ENCODE results near the gene PDPK1. TPM values are rescaled to one million over a fixed set of nuclear protein-coding genes. Genes with fewer than 3 reads are reported as not detected.
"Not testable (repeated sequence)": the region's sequence is repeated elsewhere in the genome, so short reads cannot be mapped to it uniquely, and the experiment has no call there.

PDPK1 gene
- total and polyA plus RNA-seq, 2 donors (not counting 1 experiment from before 2014, with no cell fraction given): 25.9 to 30.7 TPM

- not testable (repeated sequence) for H3K4me1 ChIP-seq (ENCODE audit: control insufficient read depth, extremely low read depth, insufficient read depth, low read length); H3K9ac ChIP-seq (ENCODE audit: insufficient read depth, low read length); DNase-seq (ENCODE audit: low read depth in 2 of 2); H3K27ac ChIP-seq (ENCODE audit: insufficient read depth, low read length); H2AFZ ChIP-seq (ENCODE audit: low read length); H3K9me3 ChIP-seq (ENCODE audit: control insufficient read depth, insufficient read depth, low read depth, low read length); H3K79me2 ChIP-seq (ENCODE audit: control insufficient read depth, insufficient read depth, low read length); H3K4me3 ChIP-seq (replicated peaks in 1 of 4; ENCODE audit: control extremely low read depth in 1 of 4, insufficient read depth in 1 of 4, low read depth in 3 of 4, low read length in 4 of 4); H4K20me1 ChIP-seq (ENCODE audit: control insufficient read depth, extremely low read depth, insufficient read depth, low read length); H3K4me2 ChIP-seq (ENCODE audit: extremely low read depth, insufficient read depth, low read length); H3K27me3 ChIP-seq (ENCODE audit: control insufficient read depth, insufficient read depth, low read length)
- H3K36me3 ChIP-seq (ENCODE audit: control insufficient read depth, insufficient read depth, low read length): peaks cover 16% of the 10 kb centered on the region
Measured at GRCh38 chr16:2601301-2602025, 63.6 kb downstream of the PDPK1 start.

- H4K20me1 ChIP-seq (ENCODE audit: control insufficient read depth, extremely low read depth, insufficient read depth, low read length); H3K4me2 ChIP-seq (ENCODE audit: extremely low read depth, insufficient read depth, low read length); H3K27ac ChIP-seq (ENCODE audit: insufficient read depth, low read length); H3K79me2 ChIP-seq (ENCODE audit: control insufficient read depth, insufficient read depth, low read length); H3K9me3 ChIP-seq (ENCODE audit: control insufficient read depth, insufficient read depth, low read depth, low read length); H3K4me1 ChIP-seq (ENCODE audit: control insufficient read depth, extremely low read depth, insufficient read depth, low read length); DNase-seq (ENCODE audit: low read depth in 2 of 2); H3K27me3 ChIP-seq (ENCODE audit: control insufficient read depth, insufficient read depth, low read length); H3K9ac ChIP-seq (ENCODE audit: insufficient read depth, low read length); H3K4me3 ChIP-seq (replicated peaks in 1 of 4; ENCODE audit: control extremely low read depth in 1 of 4, insufficient read depth in 1 of 4, low read depth in 3 of 4, low read length in 4 of 4); H2AFZ ChIP-seq (ENCODE audit: low read length): not testable (repeated sequence)
- H3K36me3 ChIP-seq (ENCODE audit: control insufficient read depth, insufficient read depth, low read length): peaks cover 13% of the 10 kb centered on the region
Measured at GRCh38 chr16:2602175-2602574, 64.4 kb downstream of the PDPK1 start.

DNA sequence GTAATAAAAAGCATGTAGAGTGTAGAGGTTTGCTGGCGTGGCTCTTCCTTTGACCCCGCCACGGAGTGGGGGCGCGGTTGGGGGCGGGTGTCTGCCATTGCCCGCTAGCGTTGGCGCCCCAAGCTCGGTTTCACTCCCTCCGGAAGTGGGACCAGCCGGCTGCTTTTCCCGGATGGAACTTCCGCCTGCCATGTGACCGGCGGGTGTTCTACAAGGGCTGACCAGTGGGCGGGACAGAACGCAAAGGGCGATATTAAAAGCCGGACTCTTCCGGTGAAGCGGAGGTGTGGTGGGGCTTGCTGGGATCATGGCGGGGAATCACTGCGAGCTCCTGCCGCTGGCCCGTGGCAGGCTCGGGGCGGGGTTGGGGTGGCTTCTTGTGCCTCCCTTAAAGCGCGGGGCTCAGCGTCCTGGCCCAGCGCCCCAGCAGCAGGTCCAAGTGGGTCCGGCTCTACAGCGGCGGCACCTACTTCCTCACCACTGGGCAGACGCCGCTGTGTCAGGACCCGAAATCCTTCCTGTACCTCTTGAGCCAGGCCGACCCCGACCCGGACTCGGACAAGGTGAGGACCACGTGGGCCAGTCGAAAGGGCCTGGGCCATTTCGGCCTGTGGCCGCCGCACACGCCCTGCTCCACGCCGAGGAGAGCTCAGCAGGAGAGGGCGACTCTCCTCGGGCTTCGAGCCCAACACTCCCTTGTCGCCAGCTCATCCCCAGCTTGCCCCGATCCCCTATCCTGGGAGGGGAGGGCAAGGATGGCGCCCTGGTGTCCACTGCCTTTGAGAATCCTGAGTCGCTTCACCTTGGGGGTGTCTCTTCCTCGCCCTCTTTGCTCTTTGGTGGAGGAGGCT lies 65.6 kb downstream of the PDPK1 start:
- peak; percentile 96 to 97 for DNase-seq (ENCODE audit: low read depth in 2 of 2)
- TF ChIP-seq EZH2 (IDR thresholded peaks at IDR 0.05; ENCODE audit: low read length, missing control alignments): no peak
- Histone ChIP-seq H3K4me2 (ENCODE audit: extremely low read depth, insufficient read depth, low read length) (peak overlapping the region; percentile 85), H3K27me3 (ENCODE audit: control insufficient read depth, insufficient read depth, low read length) (no peaks in the 10 kb centered on the region), H3K9ac (ENCODE audit: insufficient read depth, low read length) (peak overlapping the region; percentile 86), H3K9me3 (ENCODE audit: control insufficient read depth, insufficient read depth, low read depth, low read length) (no peaks in the 10 kb centered on the region), H3K36me3 (ENCODE audit: control insufficient read depth, insufficient read depth, low read length) (peaks cover 4% of the 10 kb centered on the region), H3K4me1 (ENCODE audit: control insufficient read depth, extremely low read depth, insufficient read depth, low read length) (no peaks in the 10 kb centered on the region), H3K27ac (ENCODE audit: insufficient read depth, low read length) (peak overlapping the region; percentile 91), H3K79me2 (ENCODE audit: control insufficient read depth, insufficient read depth, low read length) (peaks cover 15% of the 10 kb centered on the region), H4K20me1 (ENCODE audit: control insufficient read depth, extremely low read depth, insufficient read depth, low read length) (no peaks in the 10 kb centered on the region), H3K4me3 (replicated peaks in 1 of 4; ENCODE audit: control extremely low read depth in 1 of 4, insufficient read depth in 1 of 4, low read depth in 3 of 4, low read length in 4 of 4) (peak overlapping the region; percentile 86 to 99 (median 95)), H2AFZ (ENCODE audit: low read length) (peak overlapping the region; percentile 60)

DNA sequence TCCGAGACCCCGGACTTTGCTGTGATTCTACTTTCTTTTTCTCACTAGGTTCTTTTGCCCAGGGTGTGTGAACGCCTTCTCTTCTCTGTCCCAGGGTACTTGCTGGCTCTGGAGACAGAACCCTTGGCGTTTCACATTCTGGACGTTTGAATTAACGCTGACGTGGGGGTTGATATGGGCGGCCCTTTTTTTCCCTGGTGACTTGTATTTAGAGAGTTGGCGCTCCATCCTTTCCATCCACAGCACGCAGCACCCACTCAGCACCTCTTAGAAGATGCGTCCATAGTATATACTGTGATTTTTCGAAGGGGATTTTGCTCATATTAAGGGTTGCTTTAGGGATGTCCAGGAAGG lies 66.2 kb downstream of the PDPK1 start:
- H3K9ac ChIP-seq (ENCODE audit: insufficient read depth, low read length): peak overlapping the region; percentile 86
- peak overlapping the region; percentile 60 for H2AFZ ChIP-seq (ENCODE audit: low read length)
- not testable (repeated sequence) for H3K9me3 ChIP-seq (ENCODE audit: control insufficient read depth, insufficient read depth, low read depth, low read length); H3K36me3 ChIP-seq (ENCODE audit: control insufficient read depth, insufficient read depth, low read length); H4K20me1 ChIP-seq (ENCODE audit: control insufficient read depth, extremely low read depth, insufficient read depth, low read length); H3K27me3 ChIP-seq (ENCODE audit: control insufficient read depth, insufficient read depth, low read length); H3K4me1 ChIP-seq (ENCODE audit: control insufficient read depth, extremely low read depth, insufficient read depth, low read length)
- H3K4me3 ChIP-seq (replicated peaks in 1 of 4; ENCODE audit: control extremely low read depth in 1 of 4, insufficient read depth in 1 of 4, low read depth in 3 of 4, low read length in 4 of 4): peak overlapping the region; percentile 86 to 99 (median 95)
- H3K27ac ChIP-seq (ENCODE audit: insufficient read depth, low read length): peak overlapping the region; percentile 91
- peaks cover 15% of the 10 kb centered on the region for H3K79me2 ChIP-seq (ENCODE audit: control insufficient read depth, insufficient read depth, low read length)
- DNase-seq (ENCODE audit: low read depth in 2 of 2): peak in 1 of 2 donors; percentile 5
- peak overlapping the region; percentile 59 for H3K4me2 ChIP-seq (ENCODE audit: extremely low read depth, insufficient read depth, low read length)

GRCh38 chr16:2606820-2607219 lies 69.0 kb downstream of the PDPK1 start:
- not testable (repeated sequence) for H3K4me1 ChIP-seq (ENCODE audit: control insufficient read depth, extremely low read depth, insufficient read depth, low read length); H3K4me2 ChIP-seq (ENCODE audit: extremely low read depth, insufficient read depth, low read length); H3K9me3 ChIP-seq (ENCODE audit: control insufficient read depth, insufficient read depth, low read depth, low read length); H3K36me3 ChIP-seq (ENCODE audit: control insufficient read depth, insufficient read depth, low read length); H3K27me3 ChIP-seq (ENCODE audit: control insufficient read depth, insufficient read depth, low read length); DNase-seq (ENCODE audit: low read depth in 2 of 2); H2AFZ ChIP-seq (ENCODE audit: low read length); H3K27ac ChIP-seq (ENCODE audit: insufficient read depth, low read length); H4K20me1 ChIP-seq (ENCODE audit: control insufficient read depth, extremely low read depth, insufficient read depth, low read length); H3K4me3 ChIP-seq (replicated peaks in 1 of 4; ENCODE audit: control extremely low read depth in 1 of 4, insufficient read depth in 1 of 4, low read depth in 3 of 4, low read length in 4 of 4); H3K9ac ChIP-seq (ENCODE audit: insufficient read depth, low read length)
- H3K79me2 ChIP-seq (ENCODE audit: control insufficient read depth, insufficient read depth, low read length): peaks cover 26% of the 10 kb centered on the region

DNA sequence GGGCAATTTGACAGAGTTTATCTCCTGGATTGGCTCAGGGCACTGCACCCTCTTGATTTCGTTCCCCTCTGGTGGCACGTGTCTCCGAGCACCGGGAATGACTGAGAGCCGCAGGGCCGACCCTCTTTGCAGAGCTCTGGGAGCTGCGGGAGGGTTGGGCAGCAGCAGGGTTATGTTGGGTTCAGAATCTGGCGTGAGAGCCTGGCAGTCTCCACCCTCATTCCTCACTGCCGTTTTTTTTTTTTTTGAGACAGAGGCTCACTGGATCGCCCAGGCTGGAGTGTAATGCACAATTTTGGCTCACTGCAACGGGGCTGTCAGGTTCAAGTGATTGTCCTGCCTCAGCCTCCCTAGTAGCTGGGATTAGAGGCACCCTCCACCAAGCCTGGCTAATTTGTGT lies 71.5 kb downstream of the PDPK1 start:
- not testable (repeated sequence) for H3K9ac ChIP-seq (ENCODE audit: insufficient read depth, low read length); H3K27me3 ChIP-seq (ENCODE audit: control insufficient read depth, insufficient read depth, low read length); H3K4me2 ChIP-seq (ENCODE audit: extremely low read depth, insufficient read depth, low read length); H3K9me3 ChIP-seq (ENCODE audit: control insufficient read depth, insufficient read depth, low read depth, low read length); H2AFZ ChIP-seq (ENCODE audit: low read length); H4K20me1 ChIP-seq (ENCODE audit: control insufficient read depth, extremely low read depth, insufficient read depth, low read length); H3K4me1 ChIP-seq (ENCODE audit: control insufficient read depth, extremely low read depth, insufficient read depth, low read length); H3K36me3 ChIP-seq (ENCODE audit: control insufficient read depth, insufficient read depth, low read length); H3K27ac ChIP-seq (ENCODE audit: insufficient read depth, low read length); DNase-seq (ENCODE audit: low read depth in 2 of 2); H3K4me3 ChIP-seq (replicated peaks in 1 of 4; ENCODE audit: control extremely low read depth in 1 of 4, insufficient read depth in 1 of 4, low read depth in 3 of 4, low read length in 4 of 4)
- peaks cover 20% of the 10 kb centered on the region for H3K79me2 ChIP-seq (ENCODE audit: control insufficient read depth, insufficient read depth, low read length)
